Activated CD4-positive, alpha-beta T cell treated with anti-CD3 and anti-CD28 coated beads, Interleukin-2, amount 50 U/mL, for 1 hour (primary cell): ENCODE results near the gene CHD6.
"Not testable (repeated sequence)": the region's sequence is repeated elsewhere in the genome, so short reads cannot be mapped to it uniquely, and the experiment has no call there.

Experiments
- DNase-seq: peaks from one replicate; pipeline ENCODE4 v3.0.0-alpha.2; 2020

The CHD6 gene

DNA sequence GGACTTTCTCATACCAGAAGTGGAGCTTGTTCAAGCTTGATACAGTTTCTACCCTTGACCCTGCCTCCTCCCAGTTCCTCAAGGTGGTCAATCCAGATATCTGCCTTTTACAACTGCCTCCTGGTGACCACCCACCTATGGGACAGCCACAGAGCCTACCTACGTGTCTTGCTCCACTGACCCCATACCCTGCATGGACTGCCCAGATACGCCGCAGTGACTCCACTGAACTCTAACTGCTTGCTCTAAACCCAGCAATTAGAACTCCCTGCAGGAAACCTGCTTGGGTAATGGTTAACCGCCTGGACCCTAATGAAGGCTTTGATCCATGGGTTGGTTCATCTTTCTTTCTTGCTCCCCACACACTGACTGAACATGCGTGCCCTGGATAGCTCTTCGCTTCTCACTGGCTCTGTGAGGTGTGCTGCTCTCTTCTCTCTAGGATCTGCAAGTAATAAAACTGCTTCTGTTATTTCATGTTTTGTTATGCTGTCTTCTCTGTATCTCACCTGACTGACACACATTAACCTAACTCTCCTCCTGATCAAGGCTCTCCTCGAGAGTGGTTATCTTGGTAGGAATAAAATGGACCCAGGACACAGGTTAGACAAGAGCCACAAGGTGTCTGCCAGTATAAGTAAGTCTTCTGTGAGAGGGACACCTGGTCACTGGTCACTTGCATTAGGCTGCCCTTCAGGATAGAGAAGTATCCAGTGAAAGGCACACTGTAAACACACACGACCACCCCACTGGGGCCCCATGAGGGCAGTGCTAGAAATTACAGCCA is 79.2 kb downstream of the CHD6 start:
- DNase-seq: no peak

- no peak for DNase-seq
Observed at GRCh38 chr20:41537865-41538264, 80.3 kb downstream of the CHD6 start.

GRCh38 chr20:41535551-41535950 is 82.6 kb downstream of the CHD6 start:
- DNase-seq: not testable (repeated sequence)

DNA sequence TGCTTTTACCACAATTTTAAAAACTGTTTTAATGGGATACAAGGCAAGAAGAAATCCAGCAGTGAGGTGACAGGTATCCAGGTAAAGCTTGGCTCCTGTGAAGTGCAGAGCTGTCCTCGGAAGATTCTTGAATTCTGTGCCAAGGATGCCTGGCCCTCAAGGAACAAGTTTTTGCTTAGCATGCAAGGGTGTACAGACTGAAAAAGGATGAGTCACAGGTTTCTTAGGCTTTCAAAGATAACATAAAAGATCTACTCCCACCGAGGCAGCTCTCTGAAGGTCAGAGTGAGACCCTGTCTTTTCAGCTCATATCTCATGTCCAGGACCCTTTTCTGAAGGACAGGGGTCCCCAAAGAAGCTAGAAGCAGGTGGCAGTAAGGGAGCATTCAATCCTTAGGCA is 83.3 kb downstream of the CHD6 start:
- no peak for DNase-seq

DNA sequence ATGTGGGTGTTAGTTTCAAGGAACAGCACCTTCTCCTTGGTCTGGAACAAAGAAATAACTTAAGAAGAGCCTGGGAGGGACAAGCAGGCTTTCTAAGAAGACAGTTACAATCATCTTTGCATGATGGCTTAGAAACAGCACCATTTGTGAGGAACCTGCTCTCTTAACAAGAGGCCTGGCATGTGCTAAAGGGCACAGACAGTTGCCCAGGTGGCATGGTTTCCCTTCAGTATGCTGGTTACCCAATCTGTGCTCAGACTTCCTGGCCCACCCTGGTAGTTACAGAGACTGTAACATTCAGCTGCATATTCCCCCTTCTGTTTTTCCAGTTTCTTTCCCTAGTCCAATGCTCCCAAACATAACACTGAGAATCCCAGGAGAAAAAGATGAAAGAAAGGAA is 84.0 kb downstream of the CHD6 start:
- DNase-seq: no peak

- no peak for DNase-seq
Observed at GRCh38 chr20:41533537-41534136, 84.5 kb downstream of the CHD6 start.

GRCh38 chr20:41532935-41533334 is 85.2 kb downstream of the CHD6 start:
- DNase-seq: no peak

- no peak for DNase-seq
Observed at GRCh38 chr20:41531518-41532275, 86.5 kb downstream of the CHD6 start.

GRCh38 chr20:41530923-41531322 is 87.3 kb downstream of the CHD6 start:
- no peak for DNase-seq

DNA sequence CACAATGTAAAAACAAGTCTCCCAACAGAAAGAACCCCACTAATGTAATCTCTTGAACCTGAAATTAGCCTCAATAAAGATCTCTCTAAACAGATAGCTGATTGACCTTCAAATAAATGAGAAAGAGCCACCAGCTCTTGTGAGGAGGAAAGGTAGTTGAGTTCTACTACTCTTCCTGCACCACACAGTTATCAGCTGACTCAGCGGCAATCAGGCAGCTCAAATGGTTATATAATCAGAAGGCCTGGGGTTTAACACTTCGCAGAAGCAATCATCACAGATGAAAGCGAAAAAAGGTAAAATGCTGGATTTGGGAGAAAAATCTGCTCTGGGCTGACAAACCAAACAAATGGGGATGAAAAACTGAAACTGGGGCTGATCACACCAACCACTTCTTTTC is 91.8 kb downstream of the CHD6 start:
- no peak for DNase-seq

DNA sequence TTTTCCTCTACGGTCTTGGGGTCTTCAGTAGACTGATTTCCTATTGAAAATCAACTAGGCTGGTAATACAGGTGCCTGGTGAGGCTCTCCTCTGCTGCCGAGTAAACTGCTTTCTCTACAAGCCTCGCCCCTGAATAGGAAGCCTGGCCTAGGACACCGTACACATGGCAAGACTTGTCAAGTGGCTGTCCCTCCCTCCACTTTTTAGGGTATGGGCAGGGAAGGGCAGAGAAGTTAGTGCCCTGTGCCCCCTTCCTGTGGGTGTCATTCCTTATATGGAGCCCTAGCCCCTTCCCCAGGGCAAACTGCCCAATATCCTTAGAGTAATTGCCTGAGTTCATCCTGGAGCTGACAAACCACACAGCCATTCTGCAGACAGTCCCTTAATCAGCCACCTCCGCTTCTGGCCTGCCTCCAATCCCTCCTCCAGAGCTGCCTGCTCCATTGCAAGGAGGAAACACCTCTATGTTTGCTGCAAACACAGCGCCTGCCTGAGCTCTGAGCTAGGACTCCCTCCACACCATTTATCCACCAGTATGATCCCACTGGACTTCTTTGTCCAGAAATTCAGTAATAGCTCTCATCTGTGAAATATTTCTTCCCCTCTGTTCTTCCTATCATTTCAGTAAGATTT is 93.1 kb downstream of the CHD6 start:
- DNase-seq: no peak

GRCh38 chr20:41523857-41524256 is 94.3 kb downstream of the CHD6 start:
- no peak for DNase-seq

DNA sequence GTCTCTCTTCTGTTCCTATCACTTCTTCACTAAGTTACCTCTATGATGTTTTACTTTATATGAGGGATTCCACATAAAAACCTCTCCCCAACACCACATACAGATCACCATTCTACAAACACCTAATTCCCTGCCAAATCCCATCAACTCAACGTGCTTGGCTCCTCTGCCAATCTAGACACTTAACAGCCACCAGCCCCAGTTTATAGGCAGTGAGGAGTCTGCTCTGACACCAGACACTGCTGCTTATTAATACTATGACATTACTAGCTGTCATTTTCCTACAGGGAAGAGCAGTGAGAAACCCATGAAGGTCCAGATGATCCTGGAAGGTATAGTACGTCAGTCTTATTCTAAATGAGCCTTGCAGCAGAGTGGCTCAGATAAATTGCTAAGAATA is 104.3 kb downstream of the CHD6 start:
- DNase-seq: no peak

GRCh38 chr20:41512624-41513023 is 105.6 kb downstream of the CHD6 start:
- no peak for DNase-seq

- DNase-seq: no peak
Observed at GRCh38 chr20:41510847-41511450, 107.2 kb downstream of the CHD6 start.

DNA sequence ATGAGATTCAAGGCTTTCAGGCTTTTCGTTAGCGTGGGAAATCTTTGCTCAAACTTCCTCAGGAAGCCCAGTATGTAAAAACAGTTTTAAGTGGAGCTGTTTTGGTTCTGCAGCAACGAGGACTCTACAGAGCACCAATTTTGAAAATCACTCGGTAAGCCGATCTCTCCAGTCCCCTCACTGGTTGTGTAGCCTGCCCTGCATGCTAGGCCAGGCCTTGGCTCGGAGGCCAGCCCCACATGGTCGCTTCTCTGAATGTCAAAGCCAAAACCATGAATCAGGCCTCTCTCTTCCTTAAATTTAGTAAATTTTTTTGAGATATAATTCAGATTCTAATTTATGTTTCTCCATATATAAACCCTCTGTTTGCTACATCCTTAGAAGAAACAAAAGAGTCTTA is 108.0 kb downstream of the CHD6 start:
- no peak for DNase-seq

DNA sequence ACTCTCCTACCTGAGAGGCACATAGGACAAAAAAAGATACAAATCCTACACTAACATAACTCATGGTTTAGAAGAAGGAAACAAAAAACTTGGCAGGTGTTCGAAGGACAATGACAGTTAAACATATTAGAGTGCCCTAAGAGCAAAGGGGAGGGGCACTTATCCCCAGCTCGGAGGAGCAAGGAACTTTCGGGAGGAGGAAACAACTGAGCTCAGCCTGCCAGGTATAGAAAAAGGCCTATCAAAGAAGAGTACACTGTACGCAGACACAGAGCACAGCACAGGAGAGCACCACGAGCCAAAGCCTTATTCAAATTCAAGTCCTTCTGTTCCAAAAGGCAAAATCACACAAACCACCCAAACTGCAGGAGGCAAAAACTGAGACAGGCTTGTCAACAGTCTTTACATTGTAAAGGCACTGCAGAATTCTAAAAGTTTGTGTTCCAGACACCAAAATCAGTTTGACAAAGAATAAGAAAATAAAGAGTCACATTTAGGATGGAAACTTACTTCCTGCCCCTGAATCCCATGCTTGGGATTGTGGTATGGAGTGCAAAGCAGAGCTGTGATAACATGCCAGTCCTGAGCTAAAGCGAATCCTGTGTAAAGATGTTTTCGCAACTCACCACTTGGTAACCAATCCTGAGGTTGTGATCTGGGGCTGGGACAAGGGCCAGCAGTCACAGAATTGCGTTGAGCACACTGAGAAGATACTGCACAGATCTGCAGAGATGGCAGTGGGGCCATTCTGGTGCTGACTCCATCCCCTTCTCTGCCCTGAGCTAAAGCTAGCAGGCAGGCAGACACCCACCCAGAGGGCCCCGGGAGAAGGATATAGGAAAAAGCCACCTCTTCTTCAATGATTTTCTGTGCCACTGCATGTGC is 108.6 kb downstream of the CHD6 start:
- no peak for DNase-seq

- no peak for DNase-seq
Observed at GRCh38 chr20:41508335-41508734, 109.8 kb downstream of the CHD6 start.

DNA sequence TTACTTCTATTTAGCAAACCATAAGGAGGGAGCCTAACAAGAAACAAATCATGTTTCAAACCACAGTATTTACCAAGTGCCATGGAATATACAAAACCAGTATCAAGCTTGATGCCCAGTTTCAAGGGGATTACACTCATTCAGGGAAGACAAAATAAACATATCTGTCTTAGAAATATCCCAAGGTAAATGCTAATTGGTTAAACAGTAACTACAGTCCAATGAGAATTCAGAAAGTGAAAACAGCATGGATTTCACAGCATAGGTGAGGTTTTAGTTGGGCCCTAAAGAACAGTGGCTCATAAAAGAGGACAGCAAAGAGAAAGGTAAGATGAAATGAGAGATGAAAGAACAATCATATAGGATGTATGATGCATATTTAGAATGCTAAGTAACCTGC is 110.3 kb downstream of the CHD6 start:
- no peak for DNase-seq

GRCh38 chr20:41507436-41507835 is 110.7 kb downstream of the CHD6 start:
- DNase-seq: no peak

GRCh38 chr20:41506192-41506915 is 111.8 kb downstream of the CHD6 start:
- DNase-seq: no peak
